A673 (cell line): Measurements from ENCODE around the gene C5. TPM values are rescaled to one million over a fixed set of nuclear protein-coding genes. Genes with fewer than 3 reads are reported as not detected.

Source experiments
- BruUV-seq: library from RNA; stranded (reverse); fragments of 400-500 nt; replicated peaks from 2 replicates; lab custom pipeline; 2021; lab: Mats Ljungman, UMichigan
- CTCF ChIA-PET: fragments of 300-600 bp; sonication (Branson Sonifier 250); formaldehyde crosslinking; loops from one replicate; lab custom pipeline; 2022; ENCODE audit warnings: antibody characterized with exemption; lab: Charles Lee
- POLR2A ChIA-PET: fragments of 300-600 bp; sonication (Branson Sonifier 250); formaldehyde crosslinking; loops from one replicate; lab custom pipeline; 2022; ENCODE audit warnings: antibody characterized with exemption; ENCODE audit not compliant: low non-redundant PET; lab: Charles Lee
- DNase-seq: peaks from one replicate; pipeline ENCODE4 v3.0.0-alpha.2; 2015; ENCODE audit warnings: low spot score
- H3K27ac ChIP-seq: fragments of 200-600 bp; sonication (generic); 2 replicates; pipeline ENCODE4 v1.5.1; 2016; ENCODE audit warnings: mixed run types, low read depth, mild to moderate bottlenecking, mixed read lengths, antibody characterized with exemption, low read length; ENCODE audit not compliant: poor library complexity, severe bottlenecking
- H3K27me3 ChIP-seq: fragments of 200-600 bp; sonication (generic); replicated peaks from 2 replicates; pipeline ENCODE4 v1.6.1; 2017; ENCODE audit warnings: mixed run types, low read depth, mild to moderate bottlenecking, mixed read lengths, antibody characterized with exemption, low read length; ENCODE audit not compliant: insufficient read depth, poor library complexity
- H3K36me3 ChIP-seq: fragments of 200-600 bp; sonication (generic); 2 replicates; pipeline ENCODE4 v1.6.1; 2016; ENCODE audit warnings: mixed run types, mild to moderate bottlenecking, mixed read lengths, antibody characterized with exemption, low read length; ENCODE audit not compliant: insufficient read depth, poor library complexity, severe bottlenecking
- H3K4me1 ChIP-seq: fragments of 200-600 bp; sonication (generic); 2 replicates; pipeline ENCODE4 v1.6.1; 2017; ENCODE audit warnings: mixed run types, mild to moderate bottlenecking, mixed read lengths, antibody characterized with exemption, low read length; ENCODE audit not compliant: insufficient read depth, poor library complexity, severe bottlenecking
- H3K4me3 ChIP-seq: fragments of 200-600 bp; sonication (generic); 2 replicates; pipeline ENCODE4 v1.5.1; 2016; ENCODE audit warnings: low read depth, mixed run types, mild to moderate bottlenecking, mixed read lengths, low read length; ENCODE audit not compliant: poor library complexity, severe bottlenecking
- H3K9me3 ChIP-seq: fragments of 200-600 bp; sonication (generic); 2 replicates; pipeline ENCODE4 v1.6.1; 2016; ENCODE audit warnings: mixed run types, low read depth, mild to moderate bottlenecking, mixed read lengths, antibody characterized with exemption, low read length; ENCODE audit not compliant: poor library complexity, severe bottlenecking
- EZH2 ChIP-seq: fragments of 200-600 bp; sonication (generic); IDR thresholded peaks from 2 replicates; pipeline ENCODE4 v1.6.1; 2017; ENCODE audit warnings: borderline replicate concordance, low read depth, mild to moderate bottlenecking, mixed read lengths, antibody characterized with exemption, low read length; ENCODE audit not compliant: poor library complexity, severe bottlenecking
- intact Hi-C: fragments of 100-400 bp; cut with micrococcal nuclease; formaldehyde crosslinking; loops from one replicate; pipeline ENCODE4 v1.10.0; 2022; ENCODE audit not compliant: unreplicated experiment
- total RNA-seq: library from RNA; stranded (reverse); gene quantifications from 2 replicates; pipeline ENCODE4 v1.2.3, GENCODE V29; 2021
- TF ChIP-seq, protein P1 (sequence below): fragments of 300-800, 200-600 bp; sonication (generic); conservative IDR thresholded peaks from 2 replicates; pipeline ENCODE4 v1.5.1; 2017; ENCODE audit warnings: low read depth, mild to moderate bottlenecking, antibody characterized with exemption, low read length, moderate library complexity, mixed read lengths

Gene C5
- total RNA-seq, 1 experiment from 2014 or later, result 4.4 TPM

- CTCF ChIA-PET, result no interaction called here
- POLR2A ChIA-PET, result no interaction called here
- Histone ChIP-seq H3K27me3 (no peaks in the 10 kb centered on the region), H3K9me3 (no peaks in the 10 kb centered on the region), H3K4me1 (no peaks in the 10 kb centered on the region), H3K4me3 (no peak overlapping the region), H3K27ac (peak overlapping the region; percentile 53), H3K36me3 (no peaks in the 10 kb centered on the region)
- no TSS peak for BruUV-seq
- DNase-seq, result peak; percentile 21
- TF ChIP-seq, protein P1, sequence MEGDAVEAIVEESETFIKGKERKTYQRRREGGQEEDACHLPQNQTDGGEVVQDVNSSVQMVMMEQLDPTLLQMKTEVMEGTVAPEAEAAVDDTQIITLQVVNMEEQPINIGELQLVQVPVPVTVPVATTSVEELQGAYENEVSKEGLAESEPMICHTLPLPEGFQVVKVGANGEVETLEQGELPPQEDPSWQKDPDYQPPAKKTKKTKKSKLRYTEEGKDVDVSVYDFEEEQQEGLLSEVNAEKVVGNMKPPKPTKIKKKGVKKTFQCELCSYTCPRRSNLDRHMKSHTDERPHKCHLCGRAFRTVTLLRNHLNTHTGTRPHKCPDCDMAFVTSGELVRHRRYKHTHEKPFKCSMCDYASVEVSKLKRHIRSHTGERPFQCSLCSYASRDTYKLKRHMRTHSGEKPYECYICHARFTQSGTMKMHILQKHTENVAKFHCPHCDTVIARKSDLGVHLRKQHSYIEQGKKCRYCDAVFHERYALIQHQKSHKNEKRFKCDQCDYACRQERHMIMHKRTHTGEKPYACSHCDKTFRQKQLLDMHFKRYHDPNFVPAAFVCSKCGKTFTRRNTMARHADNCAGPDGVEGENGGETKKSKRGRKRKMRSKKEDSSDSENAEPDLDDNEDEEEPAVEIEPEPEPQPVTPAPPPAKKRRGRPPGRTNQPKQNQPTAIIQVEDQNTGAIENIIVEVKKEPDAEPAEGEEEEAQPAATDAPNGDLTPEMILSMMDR, result no peak
- no peak for TF ChIP-seq EZH2
- intact Hi-C loops, result no loop called here
Observed at GRCh38 chr9:121019273-121019672, 30.8 kb downstream of the C5 start.

GRCh38 chr9:121013911-121014310 is 36.2 kb downstream of the C5 start:
- Histone ChIP-seq H3K36me3 (no peaks in the 10 kb centered on the region), H3K27me3 (no peaks in the 10 kb centered on the region), H3K4me3 (no peak overlapping the region), H3K4me1 (no peaks in the 10 kb centered on the region), H3K27ac (no peak overlapping the region), H3K9me3 (no peaks in the 10 kb centered on the region)
- CTCF ChIA-PET, result no interaction called here
- intact Hi-C loops, result no loop called here
- DNase-seq, result no peak
- TF ChIP-seq EZH2, result no peak
- TF ChIP-seq, protein P1, result no peak
- POLR2A ChIA-PET, result no interaction called here
- no TSS peak for BruUV-seq

GRCh38 chr9:121009650-121010049 is 40.4 kb downstream of the C5 start:
- no TSS peak for BruUV-seq
- no peak for DNase-seq
- intact Hi-C loops, result no loop called here
- Histone ChIP-seq H3K4me1 (no peaks in the 10 kb centered on the region), H3K9me3 (no peaks in the 10 kb centered on the region), H3K36me3 (no peaks in the 10 kb centered on the region), H3K27me3 (no peaks in the 10 kb centered on the region), H3K4me3 (no peak overlapping the region), H3K27ac (no peak overlapping the region)
- ChIA-PET CTCF (no interaction called here), POLR2A (no interaction called here)
- TF ChIP-seq, protein P1, result no peak
- no peak for TF ChIP-seq EZH2
